Measurements from ENCODE around the gene DOCK4.

The DOCK4 gene

GRCh38 chr7:112138938-112139337 lies 67.3 kb downstream of the DOCK4 start:
- no peak for DNase-seq (ENCODE audit: low read depth)
- no peak for TF ChIP-seq CTCF (IDR thresholded peaks at IDR 0.05; ENCODE audit: control insufficient read depth, insufficient read depth, low read depth, low read length, missing control alignments)
- no peak overlapping the region for H3K4me3 ChIP-seq (ENCODE audit: control insufficient read depth, low read depth, low read length)

- TF ChIP-seq CTCF (IDR thresholded peaks at IDR 0.05; ENCODE audit: control insufficient read depth, insufficient read depth, low read depth, low read length, missing control alignments) = no peak
- DNase-seq (ENCODE audit: low read depth) = no peak
- H3K4me3 ChIP-seq (ENCODE audit: control insufficient read depth, low read depth, low read length) = no peak overlapping the region
Measured at GRCh38 chr7:112138325-112138852, 67.8 kb downstream of the DOCK4 start.

GRCh38 chr7:112137141-112138101 lies 68.8 kb downstream of the DOCK4 start:
- H3K4me3 ChIP-seq (ENCODE audit: control insufficient read depth, low read depth, low read length) = no peak overlapping the region
- no peak for DNase-seq (ENCODE audit: low read depth)

GRCh38 chr7:112136271-112137008 lies 69.8 kb downstream of the DOCK4 start:
- no peak for DNase-seq (ENCODE audit: low read depth)
- no peak for TF ChIP-seq CTCF (IDR thresholded peaks at IDR 0.05; ENCODE audit: control insufficient read depth, insufficient read depth, low read depth, low read length, missing control alignments)

More at GRCh38 chr7:112137141-112138101, 68.8 kb downstream of the DOCK4 start:
- TF ChIP-seq CTCF (IDR thresholded peaks at IDR 0.05; ENCODE audit: control insufficient read depth, insufficient read depth, low read depth, low read length, missing control alignments) = no peak

GRCh38 chr7:112135815-112136214 lies 70.4 kb downstream of the DOCK4 start:
- no peak for TF ChIP-seq CTCF (IDR thresholded peaks at IDR 0.05; ENCODE audit: control insufficient read depth, insufficient read depth, low read depth, low read length, missing control alignments)
- no peak for DNase-seq (ENCODE audit: low read depth)
- no peak overlapping the region for H3K4me3 ChIP-seq (ENCODE audit: control insufficient read depth, low read depth, low read length)

More at GRCh38 chr7:112136271-112137008, 69.8 kb downstream of the DOCK4 start:
- H3K4me3 ChIP-seq (ENCODE audit: control insufficient read depth, low read depth, low read length) = no peak overlapping the region

GRCh38 chr7:112134039-112134438 lies 72.2 kb downstream of the DOCK4 start:
- no peak for DNase-seq (ENCODE audit: low read depth)
- no peak for TF ChIP-seq CTCF (IDR thresholded peaks at IDR 0.05; ENCODE audit: control insufficient read depth, insufficient read depth, low read depth, low read length, missing control alignments)
- no peak overlapping the region for H3K4me3 ChIP-seq (ENCODE audit: control insufficient read depth, low read depth, low read length)
